ELR (cell line): ENCODE data around the gene ELN.
"Not testable (repeated sequence)": the region's sequence is repeated elsewhere in the genome, so short reads cannot be mapped to it uniquely, and the experiment has no call there.

Source experiments
- DNase-seq: peaks from one replicate; pipeline ENCODE4 v3.0.0-alpha.2; 2015; ENCODE audit warnings: low read depth

Gene ELN

GRCh38 chr7:74042746-74043522, 15.0 kb downstream of the ELN start:
- no peak for DNase-seq

- no peak for DNase-seq
Measured at GRCh38 chr7:74043523-74043951, 15.6 kb downstream of the ELN start.

- no peak for DNase-seq
Measured at GRCh38 chr7:74044366-74045350, 16.7 kb downstream of the ELN start.

GRCh38 chr7:74046581-74046980, 18.6 kb downstream of the ELN start:
- not testable (repeated sequence) for DNase-seq

- no peak for DNase-seq
Measured at GRCh38 chr7:74047804-74048380, 19.9 kb downstream of the ELN start.

GRCh38 chr7:74048999-74049599, 21.1 kb downstream of the ELN start:
- no peak for DNase-seq

GRCh38 chr7:74049997-74050798, 22.2 kb downstream of the ELN start:
- no peak for DNase-seq

GRCh38 chr7:74051193-74051592, 23.2 kb downstream of the ELN start:
- DNase-seq, result no peak

- peak; percentile 61 for DNase-seq
Measured at GRCh38 chr7:74051629-74052410, 23.8 kb downstream of the ELN start.

GRCh38 chr7:74052628-74053027, 24.7 kb downstream of the ELN start:
- DNase-seq, result no peak

- no peak for DNase-seq
Measured at GRCh38 chr7:74053589-74054186, 25.7 kb downstream of the ELN start.

- DNase-seq, result no peak
Measured at GRCh38 chr7:74056096-74056915, 28.3 kb downstream of the ELN start.

GRCh38 chr7:74057216-74057925, 29.4 kb downstream of the ELN start:
- no peak for DNase-seq

GRCh38 chr7:74057987-74058386, 30.0 kb downstream of the ELN start:
- no peak for DNase-seq

GRCh38 chr7:74058486-74058885, 30.5 kb downstream of the ELN start:
- no peak for DNase-seq

- DNase-seq, result no peak
Measured at GRCh38 chr7:74059037-74059436, 31.1 kb downstream of the ELN start.

- no peak for DNase-seq
Measured at GRCh38 chr7:74059681-74060588, 32.0 kb downstream of the ELN start.
